SK-N-SH (cell line): ENCODE measurements around the gene PCNX4.

ENCODE experiments used
- TAF1 ChIP-seq: IDR thresholded peaks from 2 replicates; pipeline ENCODE4 v1.6.1; 2012; ENCODE audit warnings: low read depth, mild to moderate bottlenecking, low read length, moderate library complexity, borderline replicate concordance
- TF ChIP-seq, protein P1 (sequence below): fragments of 200-600 bp; sonication (generic); IDR thresholded peaks from 2 replicates; pipeline ENCODE4 v1.6.1; 2017; ENCODE audit warnings: antibody characterized with exemption, mild to moderate bottlenecking, moderate library complexity

DNA sequence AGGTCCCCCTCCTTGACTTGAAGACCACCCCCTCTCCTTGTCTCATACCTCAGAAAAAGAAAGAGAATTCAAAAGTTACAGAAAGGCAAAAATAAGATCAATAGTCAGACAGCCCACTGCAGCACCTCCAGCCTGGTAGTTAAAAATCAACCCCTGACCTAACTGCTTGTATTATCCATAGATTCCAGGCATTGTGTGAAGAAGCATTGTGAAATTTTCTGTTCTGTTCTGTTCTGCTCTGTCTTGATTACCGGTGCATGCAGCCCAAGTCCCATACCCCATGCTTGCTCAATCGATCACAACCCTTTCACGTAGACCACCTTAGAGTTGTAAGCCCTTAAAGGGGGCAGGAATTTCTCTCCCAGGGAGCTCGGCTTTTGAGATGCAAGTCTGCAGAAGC is 79.2 kb downstream of the PCNX4 start:
- TF ChIP-seq, protein P1, sequence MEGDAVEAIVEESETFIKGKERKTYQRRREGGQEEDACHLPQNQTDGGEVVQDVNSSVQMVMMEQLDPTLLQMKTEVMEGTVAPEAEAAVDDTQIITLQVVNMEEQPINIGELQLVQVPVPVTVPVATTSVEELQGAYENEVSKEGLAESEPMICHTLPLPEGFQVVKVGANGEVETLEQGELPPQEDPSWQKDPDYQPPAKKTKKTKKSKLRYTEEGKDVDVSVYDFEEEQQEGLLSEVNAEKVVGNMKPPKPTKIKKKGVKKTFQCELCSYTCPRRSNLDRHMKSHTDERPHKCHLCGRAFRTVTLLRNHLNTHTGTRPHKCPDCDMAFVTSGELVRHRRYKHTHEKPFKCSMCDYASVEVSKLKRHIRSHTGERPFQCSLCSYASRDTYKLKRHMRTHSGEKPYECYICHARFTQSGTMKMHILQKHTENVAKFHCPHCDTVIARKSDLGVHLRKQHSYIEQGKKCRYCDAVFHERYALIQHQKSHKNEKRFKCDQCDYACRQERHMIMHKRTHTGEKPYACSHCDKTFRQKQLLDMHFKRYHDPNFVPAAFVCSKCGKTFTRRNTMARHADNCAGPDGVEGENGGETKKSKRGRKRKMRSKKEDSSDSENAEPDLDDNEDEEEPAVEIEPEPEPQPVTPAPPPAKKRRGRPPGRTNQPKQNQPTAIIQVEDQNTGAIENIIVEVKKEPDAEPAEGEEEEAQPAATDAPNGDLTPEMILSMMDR, result no peak
- no peak for TF ChIP-seq TAF1
